ENCODE measurements around the gene SMYD3. TPM values are rescaled to one million over a fixed set of nuclear protein-coding genes. Genes with fewer than 3 reads are reported as not detected.
"Not testable (repeated sequence)": the region's sequence is repeated elsewhere in the genome, so short reads cannot be mapped to it uniquely, and the experiment has no call there.

Gene SMYD3
- total RNA-seq, 1 experiment from 2014 or later = 44.5 TPM

DNA sequence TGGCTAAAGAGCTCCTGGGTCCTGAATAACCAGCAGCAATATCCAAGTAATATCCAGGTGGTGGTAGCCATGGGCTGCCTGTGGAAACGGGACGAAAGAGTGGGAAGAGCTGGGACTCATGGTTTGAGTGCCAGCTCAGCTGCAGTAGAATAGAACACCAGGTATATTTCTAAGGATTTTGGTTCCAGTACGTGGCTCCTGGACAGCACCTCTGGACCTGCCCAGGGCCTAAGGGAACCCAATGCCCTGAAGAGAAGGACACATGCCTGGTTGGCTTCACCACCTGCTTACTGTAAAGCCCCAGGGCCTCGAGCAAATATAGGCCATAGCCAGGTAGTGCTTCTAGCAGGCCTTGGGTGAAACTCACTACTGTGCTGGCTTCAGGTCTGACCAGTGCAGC lies 785.6 kb downstream of the SMYD3 start:
- no peak for DNase-seq (ENCODE audit: low spot score)

DNA sequence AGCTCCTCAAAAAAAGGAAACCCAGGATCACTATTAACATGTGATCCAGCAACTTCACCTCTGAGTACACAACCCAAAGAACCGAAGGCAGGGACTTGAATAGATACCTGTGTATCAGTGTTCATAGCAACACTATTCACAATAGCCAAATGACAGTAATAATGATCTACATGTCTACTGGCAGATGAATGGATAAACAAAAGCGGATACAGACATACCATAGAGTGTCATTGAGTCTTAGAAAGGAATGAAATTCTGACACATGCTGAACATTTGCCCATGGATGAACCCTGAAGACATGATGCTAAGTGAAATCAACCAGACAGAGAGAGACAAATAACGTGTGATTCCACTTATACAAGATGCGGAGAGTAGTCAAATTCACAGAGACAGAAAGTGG lies 788.1 kb downstream of the SMYD3 start:
- no peak for DNase-seq (ENCODE audit: low spot score)

DNA sequence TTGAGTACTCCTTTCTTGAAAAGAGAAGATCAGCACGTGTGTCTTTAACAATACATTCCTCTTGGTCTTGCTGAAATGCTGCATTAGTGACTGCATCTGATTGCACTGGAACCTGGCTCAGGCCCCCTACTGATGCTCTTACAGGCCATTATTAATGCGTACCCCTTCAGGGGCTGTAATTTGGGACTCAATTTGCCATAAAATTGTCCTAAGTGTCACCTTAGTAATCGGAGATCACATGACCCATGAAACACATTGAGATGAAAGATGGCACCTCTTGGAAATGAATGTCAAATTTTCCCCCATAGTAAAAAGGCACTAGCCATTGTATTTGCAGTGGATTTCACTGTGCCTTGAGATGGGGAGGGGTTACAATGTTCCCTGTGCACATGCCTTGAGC lies 789.0 kb downstream of the SMYD3 start:
- no peak for DNase-seq (ENCODE audit: low spot score)

DNA sequence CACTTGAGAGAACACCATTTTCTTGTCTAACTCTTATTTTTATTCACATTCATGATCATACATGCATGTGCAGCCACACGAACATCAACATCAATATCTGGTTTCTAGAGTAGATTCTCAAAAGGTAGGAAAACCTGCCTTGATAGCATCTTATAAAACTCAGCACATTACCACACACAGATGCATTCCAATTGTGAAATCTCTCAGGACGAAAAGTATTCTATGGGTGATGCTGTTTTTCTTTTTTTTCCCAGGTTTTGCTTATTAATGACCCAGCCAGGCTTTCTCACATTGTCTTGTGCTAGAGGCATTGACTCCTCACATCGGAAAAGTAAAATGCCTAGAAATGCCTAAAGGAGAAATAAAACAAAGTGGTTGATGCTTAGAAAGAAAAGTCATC lies 789.5 kb downstream of the SMYD3 start:
- no peak for DNase-seq (ENCODE audit: low spot score)

DNA sequence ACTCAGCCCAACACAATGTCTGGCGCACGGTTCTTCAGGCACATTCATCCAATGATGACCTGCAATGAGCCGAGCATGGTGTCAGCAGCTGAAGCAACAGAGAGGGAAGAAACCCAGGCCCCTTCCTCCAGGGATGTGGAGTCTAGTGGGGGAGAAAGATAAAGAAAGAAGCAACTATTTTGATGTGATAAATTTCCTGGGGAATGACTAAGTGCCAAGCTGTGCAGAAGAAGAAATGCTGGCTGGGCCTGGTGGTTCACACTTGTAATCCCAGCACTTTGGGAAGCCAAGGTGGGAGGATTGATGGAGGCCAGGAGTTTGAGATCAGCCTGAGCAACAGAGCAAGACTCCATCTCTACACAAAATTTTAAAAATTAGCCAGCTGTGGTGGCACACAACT lies 790.5 kb downstream of the SMYD3 start:
- no peak for DNase-seq (ENCODE audit: low spot score)

DNA sequence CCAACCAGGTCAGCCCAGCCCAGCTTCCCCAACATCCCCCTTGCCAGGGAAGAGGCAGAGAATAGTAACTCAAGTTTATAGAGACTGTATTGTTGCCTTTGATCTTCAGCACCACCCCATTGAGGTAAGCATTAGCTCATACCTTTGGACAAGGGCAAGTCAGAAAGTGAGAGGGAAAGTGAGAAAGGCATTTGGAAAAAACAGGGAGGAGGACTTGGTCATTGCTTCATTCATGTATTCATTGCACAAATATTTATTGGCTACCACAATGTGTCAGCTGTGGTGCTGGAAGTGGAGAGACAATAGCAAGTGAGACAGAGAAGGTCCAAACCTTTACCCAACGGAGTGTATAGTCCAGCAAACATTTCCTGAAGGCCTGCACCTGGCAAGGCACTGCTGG lies 791.1 kb downstream of the SMYD3 start:
- peak; percentile 88 for DNase-seq (ENCODE audit: low spot score)

DNA sequence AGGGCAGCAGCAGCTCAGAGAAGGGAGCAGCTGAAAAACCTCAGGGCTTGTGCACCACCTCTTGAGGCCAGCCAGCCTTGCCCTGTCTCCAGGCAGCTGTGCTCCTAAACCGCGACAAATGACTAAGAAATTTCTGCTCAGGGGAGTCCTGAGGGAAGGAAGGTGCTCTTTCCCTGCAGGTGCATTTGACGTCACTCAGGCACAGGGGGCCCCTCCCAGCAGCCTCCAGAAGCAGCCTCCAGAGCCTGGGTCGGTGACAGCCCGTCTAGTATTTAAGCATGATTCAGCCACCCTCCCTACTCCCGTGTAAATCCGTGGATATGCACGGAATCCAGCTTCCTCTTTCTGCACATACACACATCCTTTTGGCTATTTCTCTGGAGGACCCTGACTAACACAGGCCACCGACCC lies 791.8 kb downstream of the SMYD3 start:
- peak; percentile 42 for DNase-seq (ENCODE audit: low spot score)

DNA sequence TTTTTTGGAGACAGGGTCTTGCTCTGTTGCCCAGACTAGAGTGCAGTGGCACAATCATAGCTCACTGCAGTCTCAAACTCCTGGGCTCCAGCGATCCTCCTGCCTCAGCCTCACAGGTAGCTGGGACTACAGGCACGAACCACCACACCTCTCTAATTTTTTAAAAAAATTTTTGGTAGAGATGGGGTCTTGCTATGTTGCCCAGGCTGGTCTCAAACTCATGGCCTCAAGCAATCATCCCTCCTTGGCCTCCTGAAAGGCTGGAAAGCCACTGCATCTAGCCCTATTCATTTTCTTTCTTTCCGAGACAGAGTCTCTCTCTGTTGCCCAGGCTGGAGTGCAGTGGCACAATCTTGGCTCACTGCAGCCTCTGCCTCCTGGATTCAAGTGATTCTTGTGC lies 793.1 kb downstream of the SMYD3 start:
- not testable (repeated sequence) for DNase-seq (ENCODE audit: low spot score)

DNA sequence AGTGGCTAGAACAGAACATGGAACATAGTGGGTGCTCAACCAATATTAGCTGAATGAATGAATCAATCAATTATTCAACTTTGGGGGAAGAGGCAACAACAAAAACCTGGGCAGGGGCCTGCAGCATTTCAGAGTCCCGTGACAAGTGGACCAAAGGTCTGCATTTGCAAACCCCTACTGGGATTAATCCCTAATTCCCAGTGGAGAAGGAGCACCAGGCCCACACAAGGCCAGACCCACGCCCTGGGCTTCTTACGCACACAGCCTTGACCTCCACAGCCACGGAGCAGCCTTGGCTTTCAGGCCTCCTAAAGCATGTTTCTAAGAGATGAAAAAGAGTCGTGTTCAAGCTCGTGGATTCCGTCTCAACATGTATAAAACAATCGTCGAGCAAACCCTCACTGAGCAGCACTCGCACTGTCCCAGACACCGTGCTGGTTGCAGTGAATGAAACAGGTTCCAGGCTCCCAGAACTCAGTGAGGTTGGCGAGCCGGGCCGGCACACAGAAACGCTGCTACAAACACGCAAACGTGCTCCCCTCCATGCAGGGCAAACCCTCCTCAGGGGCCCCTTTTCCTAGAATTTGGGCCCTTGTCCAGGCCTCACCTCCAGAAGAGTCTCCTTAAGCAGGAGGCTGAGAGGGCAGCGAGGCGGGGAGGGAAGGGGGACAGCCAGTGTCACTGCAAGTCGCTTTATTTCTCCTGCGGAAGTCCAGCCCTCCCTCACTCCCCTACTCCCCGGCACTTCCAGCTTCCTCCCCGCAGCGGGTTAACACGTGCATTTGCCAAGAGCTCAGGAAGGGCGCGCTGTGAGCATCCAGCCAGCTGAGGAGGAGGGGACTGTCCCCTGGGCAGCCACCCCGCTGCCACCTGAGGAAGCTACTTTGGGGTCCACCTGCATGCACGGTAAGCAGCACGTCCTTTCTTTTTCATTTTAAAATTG lies 795.8 kb downstream of the SMYD3 start:
- no peak for DNase-seq (ENCODE audit: low spot score)

DNA sequence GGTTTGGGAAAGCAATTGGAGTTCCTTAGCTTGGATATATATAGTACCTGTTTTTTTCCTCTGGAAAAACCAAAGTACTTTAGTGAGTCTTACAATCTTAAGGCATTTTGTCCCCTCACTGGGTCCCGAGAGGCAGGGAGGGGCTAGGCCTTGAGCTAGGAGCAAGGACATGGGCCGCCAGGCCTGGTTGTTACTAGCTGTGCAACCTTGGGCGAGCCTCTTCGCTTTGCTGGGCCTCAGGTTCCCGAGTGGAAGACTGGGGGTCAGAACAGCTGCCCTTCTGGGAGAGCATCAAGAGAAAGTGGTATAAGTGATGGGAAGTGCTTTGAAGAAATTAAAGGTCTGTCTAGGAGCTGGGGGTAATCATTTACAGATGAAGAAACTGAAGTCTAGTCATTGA lies 799.1 kb downstream of the SMYD3 start:
- no peak for DNase-seq (ENCODE audit: low spot score)

DNA sequence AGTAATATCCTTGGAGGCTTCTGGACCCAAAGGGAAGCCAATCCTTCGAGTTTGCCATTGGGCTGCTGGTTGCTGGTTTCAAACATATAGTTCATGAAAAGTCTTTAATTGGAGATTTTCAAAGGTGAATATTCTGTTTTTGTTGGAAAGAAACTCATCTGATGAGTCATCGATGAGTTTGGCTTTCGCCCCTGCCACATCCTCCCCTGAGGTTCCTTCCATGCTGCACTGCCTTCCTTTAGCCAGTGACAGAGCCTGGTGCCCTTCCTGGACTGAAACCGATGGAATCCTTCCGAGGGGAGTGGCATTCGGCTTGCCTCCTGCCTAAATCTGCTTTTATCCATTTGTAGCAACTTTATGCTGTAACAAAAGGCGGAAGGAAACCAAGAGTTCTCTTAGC lies 802.3 kb downstream of the SMYD3 start:
- DNase-seq (ENCODE audit: low spot score) = peak; percentile 85

DNA sequence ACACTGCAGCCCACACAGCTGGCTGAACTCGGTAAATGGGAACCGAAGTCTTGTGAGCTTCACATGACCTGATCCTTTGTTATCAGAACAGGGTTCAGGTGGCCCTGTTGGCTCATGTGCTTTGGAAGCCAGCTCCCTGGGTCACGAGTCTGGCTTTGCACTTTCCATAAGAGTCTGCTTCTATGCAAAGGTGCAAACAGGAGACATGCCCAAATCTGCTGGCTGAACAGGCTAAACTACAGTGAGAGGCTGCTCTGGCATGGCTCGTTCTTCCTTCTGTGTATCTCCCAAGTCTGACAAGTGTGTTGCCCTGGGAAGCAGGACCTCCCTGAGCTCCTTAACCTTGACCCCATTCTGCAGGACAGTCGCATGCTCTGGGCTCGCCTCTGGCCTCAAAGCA lies 802.7 kb downstream of the SMYD3 start:
- DNase-seq (ENCODE audit: low spot score) = peak; percentile 9

DNA sequence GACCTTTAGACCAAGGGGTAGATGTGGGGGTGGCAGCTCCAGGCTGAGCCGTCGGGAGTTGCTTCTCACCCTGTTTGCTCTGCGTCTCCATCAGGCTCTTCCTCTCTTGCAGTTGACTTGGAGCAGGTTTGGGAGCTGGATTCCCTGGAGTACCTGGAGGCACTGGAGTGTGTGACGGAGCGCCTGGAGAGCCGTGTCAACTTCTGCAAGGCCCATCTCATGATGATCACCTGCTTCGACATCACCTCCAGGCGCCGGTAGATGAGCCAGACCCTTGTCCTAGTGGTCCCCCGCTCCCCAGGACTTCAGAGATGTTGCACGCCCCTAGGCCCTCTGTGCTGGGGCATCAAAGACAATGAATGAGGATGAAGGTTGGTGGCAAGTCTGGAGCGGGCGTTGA lies 804.7 kb downstream of the SMYD3 start:
- no peak for DNase-seq (ENCODE audit: low spot score)

DNA sequence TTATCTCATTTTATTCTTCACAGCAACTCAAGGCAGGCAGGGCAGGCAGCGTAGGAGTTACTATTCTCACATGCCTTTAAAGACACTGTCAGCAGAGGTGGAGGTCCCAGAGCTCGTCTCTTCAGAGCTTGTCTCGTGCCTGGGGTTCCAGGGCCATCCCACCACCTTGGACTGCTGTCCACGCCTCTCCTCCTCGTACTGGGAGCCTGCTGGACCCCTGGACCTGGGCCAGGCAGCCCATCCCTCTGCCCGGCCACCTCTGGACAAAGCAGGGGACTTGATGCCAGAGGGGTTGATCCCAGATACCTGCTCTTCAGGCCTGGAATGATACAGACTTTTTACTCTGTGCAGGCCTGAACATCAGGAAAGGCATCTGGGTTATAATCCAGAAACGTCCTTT lies 805.4 kb downstream of the SMYD3 start:
- no peak for DNase-seq (ENCODE audit: low spot score)

DNA sequence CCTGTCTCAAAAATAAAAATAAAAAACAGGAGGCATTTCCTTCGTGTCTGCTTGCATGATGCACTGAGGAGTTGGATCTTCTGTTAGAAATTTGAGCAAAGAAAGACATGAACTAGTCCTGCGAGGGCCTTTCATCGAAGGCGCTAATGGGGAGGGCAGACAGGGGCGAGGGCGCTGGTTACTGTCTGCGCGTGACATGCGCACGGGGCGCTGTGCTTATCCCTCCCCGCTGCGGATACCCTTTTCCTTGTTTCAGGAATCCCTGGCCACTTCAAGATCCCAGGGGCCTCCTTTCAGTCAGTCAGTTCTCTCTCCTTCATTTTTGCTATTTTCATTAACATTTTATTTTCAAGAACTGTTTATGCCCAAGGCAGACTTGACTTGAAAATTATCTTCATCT lies 806.4 kb downstream of the SMYD3 start:
- DNase-seq (ENCODE audit: low spot score) = no peak

Other genes with a start within 250 kb of the SMYD3 start
- 37.8 and 40.1 TPM in 2 replicates for gene TFB2M, start 59.0 kb upstream of the SMYD3 start, total RNA-seq (2014; rRNA removed; shearing (Covaris generic))
- 19.2 and 23.0 TPM in 2 replicates for gene CNST, start 59.2 kb upstream of the SMYD3 start, total RNA-seq (2014; rRNA removed; shearing (Covaris generic))
- 102 and 118 TPM in 2 replicates for gene SCCPDH, start 217.1 kb upstream of the SMYD3 start, total RNA-seq (2014; rRNA removed; shearing (Covaris generic))

All from A172 (cell line).